Keratinocyte (primary cell): ENCODE results near the gene PSMD12. TPM values are rescaled to one million over a fixed set of nuclear protein-coding genes. Genes with fewer than 3 reads are reported as not detected.

Experiments
- DNase-seq: peaks from one replicate; pipeline ENCODE4 v3.0.0-alpha.2; 2011; ENCODE audit warnings: low read depth, missing footprints, low spot score
- FAIRE-seq: peaks from 2 replicates; lab custom pipeline; 2011; peaks lifted over from hg19 to GRCh38; lab: Jason Lieb, UNC
- H2AFZ ChIP-seq: 2 replicates; pipeline ENCODE4 v1.6.0; 2012; ENCODE audit warnings: low read length, control low read depth, inconsistent platforms; ENCODE audit not compliant: control insufficient read depth
- H3K27ac ChIP-seq: 2 replicates; pipeline ENCODE4 v1.5.1; 2011; ENCODE audit warnings: low read length; ENCODE audit not compliant: control insufficient read depth, insufficient read depth
- H3K27me3 ChIP-seq: 3 replicates; pipeline ENCODE4 v1.6.0; 2011; ENCODE audit warnings: low read length; ENCODE audit not compliant: control insufficient read depth, insufficient read depth; ENCODE audit errors: extremely low read depth
- H3K36me3 ChIP-seq, 2 experiments: 2 replicates in 1 of 2; 3 replicates in 1 of 2; pipeline ENCODE4 v1.5.1; 2011; ENCODE audit warnings: low read length in 2 of 2, mild to moderate bottlenecking in 1 of 2; ENCODE audit not compliant: control insufficient read depth in 2 of 2, insufficient read depth in 2 of 2; ENCODE audit errors: extremely low read depth in 1 of 2
- H3K4me1 ChIP-seq: 3 replicates; pipeline ENCODE4 v1.5.1; 2011; ENCODE audit warnings: low read length; ENCODE audit not compliant: control insufficient read depth, insufficient read depth; ENCODE audit errors: extremely low read depth
- H3K4me2 ChIP-seq: 3 replicates; pipeline ENCODE4 v1.6.0; 2011; ENCODE audit warnings: low read depth, low read length; ENCODE audit not compliant: control insufficient read depth, insufficient read depth; ENCODE audit errors: extremely low read depth
- H3K4me3 ChIP-seq, 3 experiments: fragments of 200-600 bp in 1 of 3; sonication (generic) in 1 of 3; 2 replicates in 2 of 3; 3 replicates in 1 of 3; pipeline ENCODE4 v1.5.1; 2011 to 2016; ENCODE audit warnings: low read length in 3 of 3, mild to moderate bottlenecking in 3 of 3, control low read depth in 2 of 3, inconsistent platforms in 1 of 3, low read depth in 1 of 3, mixed read lengths in 1 of 3, mixed run types in 1 of 3, moderate library complexity in 1 of 3; ENCODE audit not compliant: control insufficient read depth in 2 of 3, insufficient read depth in 2 of 3; ENCODE audit errors: extremely low read depth in 1 of 3
- H3K79me2 ChIP-seq: 2 replicates; pipeline ENCODE4 v1.6.0; 2012; ENCODE audit warnings: low read length; ENCODE audit not compliant: control insufficient read depth, insufficient read depth
- H3K9ac ChIP-seq: 3 replicates; pipeline ENCODE4 v1.6.0; 2011; ENCODE audit warnings: low read length; ENCODE audit not compliant: control insufficient read depth, insufficient read depth; ENCODE audit errors: extremely low read depth
- H3K9me1 ChIP-seq: 3 replicates; pipeline ENCODE4 v1.6.0; 2011; ENCODE audit warnings: low read length; ENCODE audit not compliant: control insufficient read depth, insufficient read depth; ENCODE audit errors: extremely low read depth
- H3K9me3 ChIP-seq: 2 replicates; pipeline ENCODE4 v1.5.1; 2012; ENCODE audit warnings: low read depth, low read length; ENCODE audit not compliant: control insufficient read depth
- H4K20me1 ChIP-seq: 3 replicates; pipeline ENCODE4 v1.6.0; 2011; ENCODE audit warnings: low read length; ENCODE audit not compliant: control insufficient read depth, insufficient read depth; ENCODE audit errors: extremely low read depth
- EZH2 ChIP-seq: IDR thresholded peaks from one replicate; pipeline ENCODE4 v1.6.1; 2012; ENCODE audit warnings: inconsistent platforms, mild to moderate bottlenecking, low read length, moderate library complexity
- dilution Hi-C: fragments of 300-500 bp; cut with MboI; formaldehyde crosslinking; loops from one replicate; pipeline ENCODE4 v1.7.0; 2020; ENCODE audit warnings: low sequenced_read_pairs; ENCODE audit not compliant: extremely low pct_ligation_motif_present
- polyA plus RNA-seq, 5 experiments: library from polyadenylated mRNA; depleted of rRNA in 3 of 5; stranded (reverse) in 3 of 5; stranded (forward) in 1 of 5; unstranded in 1 of 5; fragments of >200 nt; gene quantifications; 1 replicate in 1 of 5; 2 replicates in 3 of 5; 3 replicates in 1 of 5; pipeline versions ENCODE4 v1.2.1 to v1.2.3, GENCODE V29; 2011 to 2012; ENCODE audit warnings: missing spikeins in 2 of 5, low read depth in 1 of 5, low replicate concordance in 1 of 5
- TF ChIP-seq, protein P1 (sequence below), 3 experiments: IDR thresholded peaks in 1 of 3; conservative IDR thresholded peaks in 1 of 3; optimal IDR thresholded peaks in 1 of 3; 2 replicates in 2 of 3; 3 replicates in 1 of 3; pipeline versions ENCODE3 to v1.5.1; 2011; ENCODE audit warnings: low read length in 3 of 3, mild to moderate bottlenecking in 3 of 3, moderate library complexity in 2 of 3, control low read depth in 1 of 3, inconsistent platforms in 1 of 3; ENCODE audit not compliant: insufficient read depth in 2 of 3; ENCODE audit errors: extremely low read depth in 1 of 3

PSMD12 gene
- polyA plus RNA-seq, 1 donor (not counting 4 experiments of a cell fraction or from before 2014, with no cell fraction given) = 68.4 TPM

DNA sequence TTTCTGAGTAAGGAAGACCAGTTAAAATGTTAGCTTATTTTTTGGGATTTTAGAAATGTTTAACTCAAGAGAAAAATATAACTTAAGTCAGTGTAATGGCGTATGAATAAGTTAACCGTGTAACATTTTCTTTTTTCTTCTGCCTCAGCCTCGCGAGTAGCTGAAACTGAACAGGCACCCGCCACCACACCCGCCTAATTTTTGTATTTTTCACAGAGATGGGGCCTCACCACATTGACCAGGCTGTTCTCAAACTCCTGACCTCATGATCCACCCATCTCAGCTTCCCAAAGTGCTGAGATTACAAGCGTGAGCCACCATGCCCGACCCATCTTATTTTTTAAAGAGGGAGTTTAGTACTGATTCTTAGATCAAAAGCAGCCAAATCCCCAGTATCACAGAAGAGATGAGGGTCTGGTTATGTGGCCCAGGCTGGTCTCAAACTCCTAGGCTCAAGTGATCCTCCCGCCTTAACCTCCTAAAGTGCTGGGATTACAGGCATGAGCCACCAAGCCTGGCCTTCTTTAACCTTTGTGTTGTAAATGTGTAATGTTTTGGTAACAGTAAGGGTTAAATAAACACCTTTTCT is 27.5 kb upstream of the PSMD12 start:
- H3K36me3 ChIP-seq = no peaks in the 10 kb centered on the region
- DNase-seq (no peak), FAIRE-seq (no peak)
- H3K4me3 ChIP-seq = no peak overlapping the region
- no peaks in the 10 kb centered on the region for H3K9me3 ChIP-seq
- H3K4me1 ChIP-seq = peaks cover 14% of the 10 kb centered on the region
- no peak overlapping the region for H2AFZ ChIP-seq
- H3K27me3 ChIP-seq = no peaks in the 10 kb centered on the region
- TF ChIP-seq, protein P1, sequence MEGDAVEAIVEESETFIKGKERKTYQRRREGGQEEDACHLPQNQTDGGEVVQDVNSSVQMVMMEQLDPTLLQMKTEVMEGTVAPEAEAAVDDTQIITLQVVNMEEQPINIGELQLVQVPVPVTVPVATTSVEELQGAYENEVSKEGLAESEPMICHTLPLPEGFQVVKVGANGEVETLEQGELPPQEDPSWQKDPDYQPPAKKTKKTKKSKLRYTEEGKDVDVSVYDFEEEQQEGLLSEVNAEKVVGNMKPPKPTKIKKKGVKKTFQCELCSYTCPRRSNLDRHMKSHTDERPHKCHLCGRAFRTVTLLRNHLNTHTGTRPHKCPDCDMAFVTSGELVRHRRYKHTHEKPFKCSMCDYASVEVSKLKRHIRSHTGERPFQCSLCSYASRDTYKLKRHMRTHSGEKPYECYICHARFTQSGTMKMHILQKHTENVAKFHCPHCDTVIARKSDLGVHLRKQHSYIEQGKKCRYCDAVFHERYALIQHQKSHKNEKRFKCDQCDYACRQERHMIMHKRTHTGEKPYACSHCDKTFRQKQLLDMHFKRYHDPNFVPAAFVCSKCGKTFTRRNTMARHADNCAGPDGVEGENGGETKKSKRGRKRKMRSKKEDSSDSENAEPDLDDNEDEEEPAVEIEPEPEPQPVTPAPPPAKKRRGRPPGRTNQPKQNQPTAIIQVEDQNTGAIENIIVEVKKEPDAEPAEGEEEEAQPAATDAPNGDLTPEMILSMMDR (optimal IDR thresholded peaks at IDR 0.05 in 1 of 3, IDR thresholded peaks at IDR 0.05 in 1 of 3, conservative IDR thresholded peaks at IDR 0.05 in 1 of 3; ENCODE audit: extremely low read depth in 1 of 3, insufficient read depth in 2 of 3, low read length in 3 of 3) = no peak
- TF ChIP-seq EZH2 = no peak
- no peak overlapping the region for H3K27ac ChIP-seq
- H3K9ac ChIP-seq = no peak overlapping the region
- H4K20me1 ChIP-seq = no peaks in the 10 kb centered on the region
- H3K4me2 ChIP-seq = no peak overlapping the region
- H3K79me2 ChIP-seq = peaks cover 31% of the 10 kb centered on the region
- dilution Hi-C loops = no loop called here
- no peaks in the 10 kb centered on the region for H3K9me1 ChIP-seq

DNA sequence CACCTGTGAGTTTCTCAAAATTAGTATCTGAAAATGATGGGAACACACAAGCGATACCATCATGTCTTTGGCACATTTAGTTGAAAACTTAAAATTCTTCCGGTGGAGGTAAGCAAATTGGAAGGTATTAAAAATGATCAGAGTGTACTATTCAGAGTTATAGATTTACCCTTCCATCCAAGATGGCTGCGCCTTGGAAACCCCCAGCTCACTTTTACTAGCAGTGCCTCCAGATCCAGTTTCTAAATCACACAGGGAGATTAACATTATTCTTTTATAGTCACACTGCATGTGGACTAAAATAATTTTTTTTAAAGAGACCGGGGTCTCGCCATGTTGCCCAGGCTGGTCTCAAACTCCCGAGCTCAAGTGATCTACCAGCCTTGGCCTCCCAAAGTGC is 25.7 kb upstream of the PSMD12 start:
- Histone ChIP-seq H3K36me3 (no peaks in the 10 kb centered on the region), H3K9me1 (no peaks in the 10 kb centered on the region), H3K9ac (no peak overlapping the region), H3K4me3 (no peak overlapping the region), H3K79me2 (peaks cover 24% of the 10 kb centered on the region), H4K20me1 (no peaks in the 10 kb centered on the region), H3K4me1 (peaks cover 14% of the 10 kb centered on the region), H3K27ac (no peak overlapping the region), H3K9me3 (no peaks in the 10 kb centered on the region), H3K4me2 (no peak overlapping the region), H3K27me3 (no peaks in the 10 kb centered on the region), H2AFZ (no peak overlapping the region)
- TF ChIP-seq, protein P1 (optimal IDR thresholded peaks at IDR 0.05 in 1 of 3, IDR thresholded peaks at IDR 0.05 in 1 of 3, conservative IDR thresholded peaks at IDR 0.05 in 1 of 3; ENCODE audit: extremely low read depth in 1 of 3, insufficient read depth in 2 of 3, low read length in 3 of 3) = no peak
- no peak for TF ChIP-seq EZH2
- DNase-seq (no peak), FAIRE-seq (no peak)
- dilution Hi-C loops = no loop called here
